HG03064 (cell line): ENCODE results near the gene ZNF839.
"Not testable (repeated sequence)": the region's sequence is repeated elsewhere in the genome, so short reads cannot be mapped to it uniquely, and the experiment has no call there.

ENCODE experiments used
- ATAC-seq: cut with Tn5 transposase; IDR thresholded peaks from one replicate; pipeline ENCODE4 v1.9.1; 2021; ENCODE audit warnings: low read depth; ENCODE audit not compliant: unreplicated experiment

Gene ZNF839

DNA sequence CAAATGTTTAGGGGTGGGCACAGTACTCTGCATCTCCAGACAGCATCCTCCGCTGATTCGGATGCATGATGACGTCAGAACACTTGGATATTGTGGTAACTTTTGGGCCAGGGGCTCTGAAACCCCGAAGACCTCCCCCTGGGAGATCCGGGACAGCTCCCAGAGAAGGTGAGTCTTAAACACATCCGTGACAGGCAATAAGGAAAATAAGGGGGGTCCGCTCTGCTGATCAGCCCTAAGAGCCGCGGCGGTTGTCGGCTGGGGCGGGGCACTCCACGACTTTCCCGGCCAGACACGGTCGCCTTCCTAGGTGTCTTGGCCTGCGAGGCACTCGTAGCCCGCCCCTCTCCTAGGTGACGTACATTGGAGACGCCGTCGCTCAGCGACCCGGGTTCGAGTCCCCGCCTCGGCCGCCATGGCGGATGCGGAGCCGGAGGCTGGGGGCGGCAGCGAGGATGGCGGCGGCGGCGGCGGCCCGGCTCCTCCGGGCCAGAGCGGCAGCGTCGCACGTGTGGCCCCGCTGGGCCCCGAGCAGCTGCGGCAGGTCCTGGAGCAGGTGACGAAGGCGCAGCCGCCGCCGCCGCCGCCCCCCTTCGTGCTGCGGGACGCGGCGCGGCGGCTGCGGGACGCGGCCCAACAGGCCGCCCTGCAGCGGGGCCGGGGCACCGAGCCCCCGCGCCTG lies at the start of gene ZNF839:
Gene ZNF839 (plus strand): TSS at position 396 of the 682 bp plus-strand sequence. CDS start 20 bp downstream, at position 416.
- ATAC-seq, result no peak

DNA sequence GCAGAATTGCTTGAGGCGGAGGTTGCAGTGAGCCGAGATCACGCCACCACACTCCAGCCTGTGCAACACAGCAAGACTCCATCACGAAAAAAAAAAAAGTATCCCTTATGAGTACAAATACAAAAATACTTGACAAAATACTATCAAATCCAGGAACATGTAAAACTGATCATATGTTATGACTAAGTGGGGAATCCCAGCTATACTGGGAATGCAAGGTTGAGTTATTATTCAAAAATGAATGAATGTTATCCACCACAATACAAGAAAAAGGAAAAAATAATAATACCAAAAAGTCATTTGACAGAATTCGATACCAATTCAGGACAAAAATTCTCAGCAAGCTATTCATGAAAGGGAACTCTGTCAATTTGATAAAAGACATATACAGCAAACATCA lies 47.2 kb upstream of the ZNF839 start:
- ATAC-seq, result no peak

DNA sequence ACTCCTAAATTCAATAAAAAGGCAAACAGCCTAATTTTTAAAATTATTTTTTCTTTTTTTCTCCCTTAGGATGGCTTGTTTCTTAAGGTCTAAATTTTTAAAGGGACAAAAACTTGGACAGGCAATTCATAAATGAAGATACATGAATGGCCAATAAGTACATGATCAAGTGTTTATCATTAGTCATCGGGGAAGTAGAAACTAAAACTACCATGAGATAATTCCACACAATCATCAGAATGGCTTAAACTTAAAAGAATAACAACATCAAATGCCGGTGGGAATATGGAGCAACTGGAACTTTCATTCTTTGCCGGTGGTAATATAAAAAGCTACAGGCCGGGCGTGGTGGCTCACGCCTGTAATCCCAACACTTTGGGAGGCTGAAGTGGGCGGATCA lies 43.7 kb upstream of the ZNF839 start:
- no peak for ATAC-seq

DNA sequence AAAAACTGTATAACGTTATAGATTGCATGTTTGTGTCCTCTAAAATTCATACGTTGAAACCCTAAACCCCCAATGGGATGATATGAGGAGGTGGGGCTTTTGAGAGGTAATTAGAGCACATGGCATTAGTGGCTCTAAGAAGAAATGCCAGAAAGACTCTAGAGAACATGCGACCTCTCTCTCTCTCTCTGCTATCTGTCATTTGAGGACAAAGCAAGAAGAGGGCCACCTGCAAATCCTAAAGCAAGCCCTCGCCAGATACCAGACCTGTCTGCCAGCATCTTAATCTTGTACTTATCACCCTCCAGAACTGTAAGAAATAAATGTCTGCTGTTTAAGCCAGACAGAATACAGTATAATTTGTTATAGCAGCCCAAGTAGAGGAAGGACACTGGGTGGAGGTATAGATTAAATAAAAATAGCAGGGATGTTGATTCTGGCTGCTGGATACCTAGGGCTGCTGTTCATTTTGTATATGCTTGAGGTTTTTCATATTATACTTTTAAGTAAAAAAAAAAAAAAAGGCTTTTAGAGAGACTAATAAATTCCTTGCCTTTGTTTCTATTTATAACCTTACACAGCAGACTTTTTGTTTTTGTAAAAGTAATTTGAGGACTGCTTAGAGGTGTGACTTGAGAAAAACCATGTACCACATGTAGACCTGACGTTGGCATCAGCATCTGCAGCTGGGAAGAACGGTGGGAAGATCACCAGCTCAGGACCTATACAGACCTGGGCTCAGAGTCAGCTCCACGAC lies 41.5 kb upstream of the ZNF839 start:
- no peak for ATAC-seq

DNA sequence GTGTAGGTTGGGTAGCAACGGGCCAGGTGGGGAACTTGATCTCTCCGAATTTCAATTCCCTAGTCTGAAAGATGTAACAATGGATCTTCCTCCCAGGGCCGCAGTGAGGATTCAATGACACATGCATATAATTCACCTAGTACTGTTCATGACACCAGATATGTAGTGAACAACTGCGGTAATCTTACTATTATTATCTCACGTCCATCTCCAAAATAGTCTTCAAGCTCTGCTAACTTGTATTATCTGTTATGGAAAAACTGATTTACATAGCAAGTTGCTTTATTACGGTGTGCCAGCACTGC lies 41.0 kb upstream of the ZNF839 start:
- ATAC-seq, result no peak

DNA sequence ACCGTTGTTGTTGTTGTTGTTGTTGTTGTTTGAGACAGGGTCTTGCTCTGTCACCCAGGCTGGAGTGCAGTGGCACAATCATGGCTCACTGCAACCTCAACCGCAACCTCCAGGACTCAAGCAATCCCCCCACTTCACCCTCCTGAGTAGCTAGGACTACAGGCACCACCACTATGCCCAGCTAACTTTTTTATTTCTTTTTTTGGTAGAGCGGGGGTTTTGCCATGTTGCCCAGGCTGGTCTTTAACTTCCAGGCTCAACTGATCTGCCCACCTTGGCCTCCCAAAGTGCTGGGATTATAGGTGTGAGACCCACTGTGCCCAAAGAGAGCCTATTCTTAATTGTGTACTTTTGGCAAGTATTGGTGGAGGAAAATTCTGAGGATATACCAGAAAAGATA lies 40.3 kb upstream of the ZNF839 start:
- no peak for ATAC-seq

DNA sequence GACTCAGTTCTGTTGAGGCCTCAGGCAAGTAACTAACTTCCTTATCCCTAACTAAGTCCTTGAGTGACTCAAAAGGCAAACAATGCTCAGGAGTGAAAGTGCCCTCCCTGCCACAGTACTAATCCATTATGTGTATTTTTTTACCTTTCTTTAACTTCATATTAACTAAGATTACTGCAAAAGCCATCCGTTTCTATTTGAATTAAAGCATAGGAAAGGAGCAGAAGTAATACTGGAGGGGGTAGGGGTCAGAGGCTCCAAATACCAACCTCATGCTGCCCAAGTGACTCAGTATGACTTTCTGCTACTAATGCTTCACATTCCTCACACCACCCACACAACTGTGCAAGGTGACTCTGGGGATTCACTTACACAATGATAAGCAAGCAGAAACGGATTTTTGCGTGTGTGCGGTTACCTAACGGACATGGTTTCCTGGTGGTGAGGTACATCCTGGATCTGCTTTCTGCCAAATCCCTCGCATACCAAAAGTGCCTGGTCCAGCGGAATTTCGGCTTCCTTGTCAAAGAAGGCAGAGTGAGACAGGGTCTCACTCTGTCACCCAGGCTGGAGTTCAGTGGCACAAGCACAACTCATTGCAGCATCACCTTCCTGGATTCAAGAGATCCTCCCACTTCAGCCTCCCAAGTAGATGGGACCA lies 39.7 kb upstream of the ZNF839 start:
- no peak for ATAC-seq

DNA sequence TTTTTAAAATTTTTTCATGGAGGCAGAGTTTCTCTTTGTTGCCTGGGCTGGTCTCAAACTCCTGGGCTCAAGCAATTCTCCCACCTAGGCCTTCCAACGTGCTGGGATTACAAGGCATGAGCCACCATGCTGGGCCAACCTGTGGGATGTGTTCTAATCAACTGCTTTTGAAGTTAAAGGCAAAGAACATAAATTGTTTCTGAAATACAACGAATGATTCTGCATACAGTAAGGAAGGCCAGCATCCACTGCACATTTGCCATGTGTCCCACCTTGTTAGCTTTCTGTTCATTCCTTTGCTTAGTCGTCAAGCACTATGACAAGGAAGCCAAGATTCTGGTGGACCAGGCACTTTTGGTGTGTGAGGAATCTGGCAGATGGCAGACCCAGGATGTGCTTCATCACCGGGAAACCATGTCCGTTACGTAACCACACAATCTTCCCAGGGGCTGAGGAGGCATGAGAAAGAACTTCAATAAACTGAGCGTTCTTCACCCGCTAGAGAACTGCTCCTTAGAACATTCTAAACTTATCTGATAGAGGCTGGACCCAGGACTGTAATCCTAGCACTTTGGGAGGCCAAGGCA lies 39.1 kb upstream of the ZNF839 start:
- ATAC-seq, result no peak

DNA sequence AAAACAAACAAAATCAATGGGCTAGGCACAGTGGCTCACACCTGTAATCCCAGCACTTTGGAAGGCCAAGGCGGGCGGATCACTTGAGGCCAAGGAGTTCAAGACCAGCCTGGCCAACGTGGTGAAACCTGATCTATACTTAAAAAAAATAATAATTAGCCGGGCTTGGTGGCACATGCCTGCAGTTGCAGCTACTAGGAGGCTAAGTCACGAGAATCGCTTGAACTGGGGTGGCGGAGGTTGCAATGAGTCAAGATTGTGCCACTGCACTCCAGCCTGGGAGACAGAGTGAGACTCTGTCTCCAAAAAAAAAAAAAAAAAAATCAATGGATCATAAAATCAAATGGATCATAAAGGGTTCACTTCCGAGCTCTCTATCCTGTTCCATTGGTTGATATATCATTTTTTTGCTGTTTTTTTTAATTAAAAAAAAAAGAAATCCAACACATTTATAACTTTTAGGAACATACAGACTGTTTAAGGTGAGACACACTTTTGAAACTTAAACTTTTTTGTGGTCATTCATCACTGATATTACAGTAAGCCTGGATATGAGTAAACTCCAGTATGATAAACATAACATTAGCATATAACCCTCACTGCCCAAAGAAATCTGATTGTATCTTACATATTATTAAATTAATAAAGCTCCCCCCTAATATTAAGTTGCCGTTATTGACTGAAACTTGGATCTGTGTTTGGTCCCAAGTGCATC lies 36.6 kb upstream of the ZNF839 start:
- ATAC-seq, result no peak

DNA sequence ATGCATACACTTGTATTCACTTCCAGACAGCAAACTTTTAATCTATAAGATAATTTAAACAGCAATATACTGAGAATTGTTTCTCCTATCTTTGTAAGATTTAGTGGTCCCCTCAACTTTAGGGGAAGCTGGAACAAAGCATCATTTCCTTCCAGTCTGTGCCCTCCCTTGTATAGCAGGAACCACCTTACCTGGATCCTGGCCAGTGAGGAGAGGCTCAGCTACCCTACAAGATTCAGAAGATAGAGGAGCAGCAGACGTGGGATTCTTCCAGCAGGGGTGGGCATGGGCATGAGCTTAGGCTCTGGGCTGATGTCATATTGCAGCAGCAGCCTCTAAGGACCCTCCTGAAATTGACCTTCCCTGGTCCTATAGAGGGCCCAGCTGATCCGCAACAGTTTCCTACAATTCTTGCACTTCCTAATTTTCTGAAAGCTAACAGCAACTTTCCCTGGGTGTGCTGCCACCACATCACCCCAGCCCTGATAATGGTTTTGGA lies 35.9 kb upstream of the ZNF839 start:
- no peak for ATAC-seq

DNA sequence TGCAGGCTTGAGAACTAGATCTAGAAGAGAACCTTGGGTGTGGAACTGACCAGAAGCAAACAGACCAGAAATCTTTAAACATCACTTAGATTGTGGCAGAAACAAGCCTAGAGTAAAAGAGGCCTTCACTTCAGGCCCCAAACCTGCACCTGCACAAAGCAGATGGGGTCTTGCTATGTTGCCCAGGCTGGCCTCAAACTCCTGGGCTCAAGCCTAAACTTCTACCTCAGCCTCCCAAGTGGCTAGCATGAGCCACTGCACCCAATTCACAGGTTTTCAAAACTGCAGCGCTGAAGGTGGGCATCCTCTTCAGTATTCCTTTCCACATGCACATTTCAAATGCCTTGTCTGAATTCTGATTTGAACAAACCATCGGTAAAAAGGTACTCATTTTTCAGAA lies 34.4 kb upstream of the ZNF839 start:
- ATAC-seq, result no peak

DNA sequence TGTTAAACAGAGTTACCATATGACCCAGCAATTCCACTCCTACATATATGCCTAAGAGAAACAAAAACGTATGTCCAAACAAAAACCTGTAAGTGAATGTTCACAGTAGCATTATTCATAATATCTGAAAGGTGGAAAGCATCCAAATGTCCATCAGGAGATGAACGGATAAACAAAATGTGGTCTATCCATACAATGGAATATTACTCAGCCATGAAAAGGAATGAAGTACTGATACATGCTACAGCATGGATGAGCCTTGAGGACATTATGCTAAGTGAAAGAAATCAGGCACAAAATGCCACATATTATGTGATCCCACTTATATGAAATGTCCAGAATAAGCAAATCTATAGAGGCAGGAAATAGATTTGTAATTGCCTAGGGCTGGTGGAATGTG lies 31.4 kb upstream of the ZNF839 start:
- ATAC-seq, result no peak

DNA sequence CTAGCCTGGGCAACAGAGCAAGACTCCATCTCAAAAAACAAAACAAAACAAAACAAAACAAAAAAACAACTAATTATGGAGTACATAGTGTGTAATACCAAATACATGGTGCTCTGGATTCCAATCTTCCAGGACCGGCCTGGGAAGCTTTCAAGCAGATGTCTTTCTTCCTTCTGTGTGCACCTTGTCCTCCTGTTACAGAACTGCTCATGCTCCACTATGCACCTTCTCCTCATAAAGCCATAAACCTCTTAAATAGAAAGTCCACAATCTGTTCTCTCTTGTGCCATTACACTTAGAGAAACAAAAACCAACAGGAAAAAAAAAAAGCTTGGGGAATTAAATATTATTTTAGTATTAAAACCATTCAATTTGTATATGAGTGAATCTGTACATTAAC lies 27.1 kb upstream of the ZNF839 start:
- no peak for ATAC-seq

DNA sequence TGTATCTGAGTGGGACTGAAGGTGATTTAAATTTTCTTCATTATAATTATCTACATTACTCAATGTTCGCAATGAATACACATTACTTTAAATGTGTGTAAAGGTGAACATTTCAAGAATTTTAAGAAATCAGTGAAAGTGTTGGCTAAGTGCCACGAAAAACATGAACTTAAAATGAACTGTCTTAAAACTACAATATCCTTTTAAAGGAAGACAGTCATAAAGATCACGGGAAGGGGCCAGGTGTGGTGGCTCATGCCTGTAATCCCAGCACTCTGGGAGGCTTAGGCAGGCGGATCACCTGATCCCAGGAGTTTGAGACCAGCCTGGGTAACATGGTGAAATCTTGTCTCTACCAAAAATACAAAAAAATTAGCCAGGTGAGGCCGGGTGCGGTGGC lies 25.8 kb upstream of the ZNF839 start:
- no peak for ATAC-seq

DNA sequence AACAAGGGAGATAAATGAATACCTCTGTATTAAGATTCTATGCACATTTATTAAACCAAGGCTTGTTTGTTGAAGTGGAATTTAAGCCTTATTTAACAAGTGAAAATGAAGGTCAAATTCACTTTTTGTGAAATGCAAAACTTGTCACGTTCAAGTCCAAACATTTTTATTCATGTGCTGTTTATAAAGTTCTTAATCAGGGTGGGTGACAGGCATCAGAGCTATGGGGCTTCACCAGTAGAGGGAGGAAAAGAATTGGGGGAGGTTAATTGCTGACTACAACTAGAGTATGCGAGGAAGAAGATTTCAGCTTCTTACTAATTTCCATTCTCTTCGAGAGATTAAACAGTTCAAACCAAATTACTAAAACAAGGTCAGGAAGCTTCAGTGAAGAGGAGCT lies 24.3 kb upstream of the ZNF839 start:
- ATAC-seq, result no peak

DNA sequence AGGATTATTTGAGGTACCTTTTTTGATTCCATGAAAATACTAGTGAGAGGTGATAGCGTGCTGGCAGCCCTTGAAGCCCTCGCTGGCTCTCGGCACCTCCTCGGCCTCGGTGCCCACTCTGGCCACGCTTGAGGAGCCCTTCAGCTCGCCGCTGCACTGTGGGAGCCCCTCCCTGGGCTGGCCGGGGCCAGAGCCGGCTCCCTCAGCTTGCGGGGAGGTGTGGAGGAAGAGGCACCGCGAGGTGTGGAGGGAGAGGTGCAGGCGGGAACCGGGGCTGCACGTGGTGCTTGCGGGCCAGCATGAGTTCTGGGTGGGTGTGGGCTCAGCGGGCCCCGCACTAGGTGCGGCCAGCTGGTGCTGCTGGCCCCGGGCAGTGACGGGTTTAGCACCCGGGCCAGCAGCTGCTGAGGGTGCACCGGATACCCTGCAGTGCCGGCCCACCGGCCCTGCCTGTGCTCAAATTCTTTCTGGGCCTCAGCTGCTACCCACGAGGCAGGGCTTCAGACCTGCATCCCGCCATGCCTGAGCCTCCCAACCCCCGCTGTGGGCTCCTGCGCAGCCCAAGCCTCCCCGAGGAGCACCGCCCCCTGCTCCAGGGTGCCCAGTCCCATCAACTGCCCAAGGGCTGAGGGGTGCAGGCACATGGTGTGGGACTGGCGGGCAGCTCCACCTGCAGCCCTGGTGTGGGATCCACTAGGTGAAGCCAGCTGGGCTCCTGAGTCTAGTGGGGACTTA lies 21.9 kb upstream of the ZNF839 start:
- no peak for ATAC-seq

DNA sequence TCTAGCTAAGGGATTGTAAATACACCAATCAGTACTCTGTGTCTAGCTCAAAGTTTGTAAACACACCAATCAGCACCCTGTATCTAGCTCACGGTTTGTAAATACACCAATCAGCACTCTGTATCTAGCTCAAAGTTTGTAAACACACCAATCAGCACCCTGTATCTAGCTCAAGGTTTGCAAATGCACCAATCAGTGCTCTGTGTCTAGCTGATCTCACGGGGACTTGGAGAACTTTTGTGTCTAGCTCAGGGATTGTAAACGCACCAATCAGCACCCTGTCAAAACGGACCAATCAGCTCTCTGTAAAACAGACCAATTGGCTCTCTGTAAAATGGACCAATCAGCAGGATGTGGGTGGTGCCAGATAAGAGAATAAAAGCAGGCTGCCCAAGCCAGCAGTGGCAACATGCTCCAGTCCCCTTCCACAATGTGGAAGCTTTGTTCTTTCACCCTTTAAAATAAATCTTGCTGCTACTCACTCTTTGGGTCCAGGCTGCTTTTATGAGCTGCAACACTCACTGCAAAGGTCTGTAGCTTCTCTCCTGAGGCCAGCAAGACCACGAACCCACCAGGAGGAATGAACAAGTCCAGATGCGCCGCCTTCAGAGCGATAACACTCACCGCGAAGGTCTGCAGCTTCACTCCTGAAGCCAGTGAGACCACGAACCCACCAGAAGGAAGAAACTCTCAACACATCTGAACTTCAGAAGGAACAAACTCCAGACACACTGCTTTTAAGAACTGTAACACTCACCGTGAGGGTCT lies 21.1 kb upstream of the ZNF839 start:
- not testable (repeated sequence) for ATAC-seq

DNA sequence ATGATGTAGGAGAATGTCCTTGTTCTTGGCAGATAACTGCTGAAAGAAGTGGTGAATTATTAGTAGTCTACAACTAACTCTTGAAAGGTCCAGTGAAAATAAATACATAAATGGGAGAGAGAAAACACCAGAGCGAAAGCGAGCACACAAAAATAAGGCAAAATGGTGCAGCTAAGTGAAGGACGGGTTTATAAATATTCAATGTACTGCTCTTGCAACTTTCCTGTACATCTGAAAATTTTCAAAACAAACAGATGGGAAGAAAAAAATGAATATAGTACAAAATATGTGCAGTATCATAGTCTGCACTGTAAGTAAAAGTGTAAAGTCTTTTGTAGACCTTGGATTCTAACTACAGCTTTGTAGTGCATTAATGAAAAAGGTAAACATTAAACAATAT lies 15.9 kb upstream of the ZNF839 start:
- no peak for ATAC-seq
